Thyroid gland (tissue), 4 donors: ENCODE measurements around the gene B4GAT1. TPM values are rescaled to one million over a fixed set of nuclear protein-coding genes. Genes with fewer than 3 reads are reported as not detected.

Experiments
- DNase-seq, 2 donors: peaks; one replicate each; pipeline ENCODE4 v3.0.0-alpha.2; 2019
- H3K27ac ChIP-seq, 3 donors: fragments of 200-600 bp; sonication (generic); 1 replicate in 2 of 3; 2 replicates in 1 of 3; pipeline ENCODE4 v1.5.1; 2016 to 2019; ENCODE audit warnings: mild to moderate bottlenecking in 1 of 3, moderate library complexity in 1 of 3
- H3K27me3 ChIP-seq: fragments of 200-600 bp; sonication (generic); one replicate; pipeline ENCODE4 v1.5.1; 2019
- H3K36me3 ChIP-seq, 2 donors: fragments of 200-600 bp; sonication (generic); one replicate each; pipeline ENCODE4 v1.5.1; 2016 to 2019
- H3K4me1 ChIP-seq, 2 donors: fragments of 200-600 bp; sonication (generic); one replicate each; pipeline ENCODE4 v1.5.1; 2017 to 2019
- H3K4me3 ChIP-seq, 3 donors: fragments of 200-600 bp; sonication (generic); replicated peaks in 1 of 3; 1 replicate in 2 of 3; 2 replicates in 1 of 3; pipeline ENCODE4 v1.5.1; 2016; ENCODE audit warnings: mild to moderate bottlenecking in 1 of 3
- H3K9me3 ChIP-seq: fragments of 200-600 bp; sonication (generic); one replicate; pipeline ENCODE4 v1.5.1; 2017
- POLR2A ChIP-seq, 2 donors: fragments of 450-650 bp; IDR thresholded peaks; one replicate each; pipeline ENCODE4 v1.6.1; 2017; ENCODE audit warnings: antibody characterized with exemption in 2 of 2, mild to moderate bottlenecking in 2 of 2, moderate library complexity in 1 of 2
- WGBS, 2 donors: methylation state at CpG; one replicate each; pipeline ENCODE4 v1.1.5; 2017; 5-methylcytosine and 5-hydroxymethylcytosine counted together
- intact Hi-C: fragments of 100-400 bp; cut with DNase I; formaldehyde crosslinking; loops from one replicate; pipeline ENCODE4 v1.15.1; 2023
- total RNA-seq, 4 donors: library from RNA; depleted of rRNA; stranded (reverse); fragments of >200 nt; gene quantifications; one replicate each; pipeline ENCODE4 v1.2.3, GENCODE V29; 2016
- TF ChIP-seq, protein P1 (sequence below), 6 experiments: fragments of 200-600 bp in 3 of 6; fragments of 450-650 bp in 3 of 6; sonication (generic) in 3 of 6; IDR thresholded peaks; one replicate each; pipeline ENCODE4 v1.5.1; 2016 to 2019; ENCODE audit warnings: antibody characterized with exemption in 6 of 6, mild to moderate bottlenecking in 2 of 6, inconsistent platforms in 1 of 6, moderate library complexity in 1 of 6

The B4GAT1 gene
- total RNA-seq, 4 donors from 2014 or later: 41.1 to 67.2 (median 49.5) TPM

DNA sequence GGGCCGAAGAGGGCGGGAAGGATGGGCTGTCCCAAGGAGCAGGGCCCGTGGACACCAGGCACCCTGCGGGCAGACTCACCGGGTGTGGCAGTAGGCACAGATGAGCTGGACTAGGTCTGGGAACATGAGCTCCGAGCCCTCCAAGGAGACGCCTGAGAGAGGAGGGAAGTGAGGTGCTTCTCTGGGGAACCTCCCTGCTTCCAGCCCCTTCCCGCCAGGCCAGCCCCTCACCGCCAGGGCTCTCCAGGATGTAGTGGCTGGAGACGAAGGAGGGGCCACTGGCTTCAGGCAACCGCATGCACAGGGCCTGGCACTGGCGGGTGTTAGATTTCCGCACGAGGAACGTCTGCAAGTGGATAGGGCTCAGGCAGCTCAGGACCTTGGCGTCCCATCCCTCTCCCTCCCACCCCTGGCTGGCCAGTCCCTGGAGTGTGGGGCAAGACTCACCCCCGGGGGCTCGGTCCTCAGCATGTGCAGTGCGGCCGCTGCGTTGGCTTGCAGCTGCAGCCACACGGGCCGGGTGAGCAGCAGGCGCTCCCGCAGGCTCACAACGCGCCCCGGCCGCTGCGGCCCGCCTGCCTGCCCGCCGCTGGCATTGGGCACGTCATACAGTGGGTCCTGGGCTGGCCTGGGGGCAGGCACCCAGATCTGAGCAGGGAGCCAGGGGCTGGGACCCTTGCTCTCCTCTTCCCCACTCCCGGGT is 11.7 kb downstream of the B4GAT1 start:
- Histone ChIP-seq H3K4me3 (peak overlapping the region in 1 of 3 donors; percentile 26), H3K27me3 (no peaks in the 10 kb centered on the region), H3K36me3 (peaks cover 18 to 22% of the 10 kb centered on the region in 2 donors), H3K4me1 (peaks cover 7 to 24% of the 10 kb centered on the region in 2 donors), H3K27ac (peak overlapping the region in 2 of 3 donors; percentile 42 to 47), H3K9me3 (no peaks in the 10 kb centered on the region)
- TF ChIP-seq, protein P1, sequence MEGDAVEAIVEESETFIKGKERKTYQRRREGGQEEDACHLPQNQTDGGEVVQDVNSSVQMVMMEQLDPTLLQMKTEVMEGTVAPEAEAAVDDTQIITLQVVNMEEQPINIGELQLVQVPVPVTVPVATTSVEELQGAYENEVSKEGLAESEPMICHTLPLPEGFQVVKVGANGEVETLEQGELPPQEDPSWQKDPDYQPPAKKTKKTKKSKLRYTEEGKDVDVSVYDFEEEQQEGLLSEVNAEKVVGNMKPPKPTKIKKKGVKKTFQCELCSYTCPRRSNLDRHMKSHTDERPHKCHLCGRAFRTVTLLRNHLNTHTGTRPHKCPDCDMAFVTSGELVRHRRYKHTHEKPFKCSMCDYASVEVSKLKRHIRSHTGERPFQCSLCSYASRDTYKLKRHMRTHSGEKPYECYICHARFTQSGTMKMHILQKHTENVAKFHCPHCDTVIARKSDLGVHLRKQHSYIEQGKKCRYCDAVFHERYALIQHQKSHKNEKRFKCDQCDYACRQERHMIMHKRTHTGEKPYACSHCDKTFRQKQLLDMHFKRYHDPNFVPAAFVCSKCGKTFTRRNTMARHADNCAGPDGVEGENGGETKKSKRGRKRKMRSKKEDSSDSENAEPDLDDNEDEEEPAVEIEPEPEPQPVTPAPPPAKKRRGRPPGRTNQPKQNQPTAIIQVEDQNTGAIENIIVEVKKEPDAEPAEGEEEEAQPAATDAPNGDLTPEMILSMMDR (IDR thresholded peaks at IDR 0.05): no peak
- no peak for TF ChIP-seq POLR2A (IDR thresholded peaks at IDR 0.05)
- 16 to 18% methylated on average over 11 to 17 of the region's 35 CpGs for WGBS, 2 donors
- intact Hi-C loops: no loop called here
- no peak for DNase-seq

DNA sequence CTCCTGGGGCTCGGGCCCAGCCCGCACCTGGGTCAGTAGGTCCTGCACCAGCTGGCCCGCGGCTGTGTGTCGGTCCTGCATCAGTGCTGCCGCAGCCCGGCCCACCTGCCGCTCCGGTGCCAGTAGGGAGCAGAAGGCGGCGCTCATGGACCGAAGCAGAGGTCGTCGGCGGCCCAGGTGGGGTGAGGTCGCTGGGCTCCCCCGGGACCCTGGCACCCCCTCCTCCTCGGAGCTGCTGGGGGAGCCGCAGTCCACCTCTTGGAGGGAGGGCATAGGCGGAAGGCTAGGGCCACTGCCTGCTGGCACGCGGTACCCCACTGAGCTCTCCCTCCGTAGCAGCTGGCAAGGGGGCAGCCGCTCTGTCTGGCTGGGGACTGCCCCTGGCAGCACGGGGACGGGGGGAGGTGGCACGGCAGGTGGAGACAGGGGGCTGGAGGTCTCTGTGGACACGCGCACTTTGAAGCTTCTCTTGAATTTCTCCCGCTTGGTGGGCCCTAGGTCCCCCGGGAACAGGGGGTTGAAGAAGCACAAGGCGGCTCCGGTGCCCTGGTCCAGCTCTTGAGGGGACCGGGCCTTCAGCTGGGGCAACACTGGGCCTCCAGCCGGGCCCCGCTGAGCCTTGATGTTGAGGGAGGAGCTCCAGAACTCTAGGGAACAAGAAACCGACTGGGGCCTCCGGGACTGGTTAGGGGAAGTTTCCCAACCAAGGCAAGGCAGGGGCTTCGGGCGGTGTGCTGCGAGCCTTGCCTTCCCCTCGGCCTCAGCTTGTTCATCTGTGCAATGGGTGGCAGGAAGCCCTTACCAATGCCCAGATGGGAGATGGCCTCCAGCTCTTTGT is 12.6 kb downstream of the B4GAT1 start:
- TF ChIP-seq, protein P1 (IDR thresholded peaks at IDR 0.05): no peak
- TF ChIP-seq POLR2A (IDR thresholded peaks at IDR 0.05): no peak
- Histone ChIP-seq H3K27me3 (no peaks in the 10 kb centered on the region), H3K36me3 (peaks cover 9 to 13% of the 10 kb centered on the region in 2 donors), H3K27ac (no peak overlapping the region), H3K4me1 (peaks cover 7 to 24% of the 10 kb centered on the region in 2 donors), H3K9me3 (no peaks in the 10 kb centered on the region), H3K4me3 (peak overlapping the region in 1 of 3 donors; percentile 26)
- no peak for DNase-seq
- intact Hi-C loops: no loop called here
- 77 to 81% methylated on average over 15 to 23 of the region's 42 CpGs for WGBS, 2 donors

DNA sequence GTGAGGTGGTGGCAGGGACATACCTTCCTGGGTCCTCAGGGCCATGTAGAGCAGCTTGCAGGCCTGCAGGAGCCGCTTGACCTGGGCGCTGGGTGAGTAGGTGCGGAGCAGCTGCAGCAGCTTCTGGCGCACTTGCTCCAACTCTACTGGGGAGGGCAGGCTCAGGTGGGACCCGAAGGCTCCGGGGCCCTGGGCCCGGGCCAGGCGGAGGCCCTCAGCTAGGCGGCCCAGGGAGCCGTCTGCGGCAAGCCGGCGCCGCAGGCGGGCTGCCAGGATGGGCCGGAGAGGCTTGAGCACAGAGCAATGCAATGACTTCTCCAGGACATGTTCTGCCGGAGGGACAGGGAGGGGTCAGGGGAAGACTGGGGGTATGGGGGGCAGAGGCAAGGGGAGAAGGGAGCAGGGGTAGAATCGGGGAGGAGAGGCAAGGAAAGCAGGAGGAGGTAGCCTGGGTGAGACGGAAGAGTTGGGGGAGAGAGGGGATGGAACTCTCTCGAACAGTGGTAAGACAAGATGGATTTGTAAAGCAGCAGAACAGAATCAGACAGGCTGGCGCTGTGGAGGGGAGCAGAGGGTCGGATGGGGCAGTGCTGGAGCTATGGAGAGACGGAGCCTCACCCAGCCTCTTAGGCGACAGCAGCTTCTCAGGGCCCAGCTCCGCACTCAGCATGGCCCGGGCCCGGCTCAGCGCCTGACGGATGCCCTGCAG is 13.4 kb downstream of the B4GAT1 start:
- no peaks in the 10 kb centered on the region for H3K27me3 ChIP-seq
- peaks cover 6% of the 10 kb centered on the region in 2 donors for H3K36me3 ChIP-seq
- WGBS, 2 donors: 78 to 83% methylated on average over 21 to 25 of the region's 29 CpGs
- H3K4me3 ChIP-seq: no peak overlapping the region
- intact Hi-C loops: no loop called here
- TF ChIP-seq, protein P1 (IDR thresholded peaks at IDR 0.05): no peak
- TF ChIP-seq POLR2A (IDR thresholded peaks at IDR 0.05): no peak
- H3K27ac ChIP-seq: no peak overlapping the region
- H3K9me3 ChIP-seq: no peaks in the 10 kb centered on the region
- no peak for DNase-seq
- H3K4me1 ChIP-seq: peaks cover 7 to 24% of the 10 kb centered on the region in 2 donors

DNA sequence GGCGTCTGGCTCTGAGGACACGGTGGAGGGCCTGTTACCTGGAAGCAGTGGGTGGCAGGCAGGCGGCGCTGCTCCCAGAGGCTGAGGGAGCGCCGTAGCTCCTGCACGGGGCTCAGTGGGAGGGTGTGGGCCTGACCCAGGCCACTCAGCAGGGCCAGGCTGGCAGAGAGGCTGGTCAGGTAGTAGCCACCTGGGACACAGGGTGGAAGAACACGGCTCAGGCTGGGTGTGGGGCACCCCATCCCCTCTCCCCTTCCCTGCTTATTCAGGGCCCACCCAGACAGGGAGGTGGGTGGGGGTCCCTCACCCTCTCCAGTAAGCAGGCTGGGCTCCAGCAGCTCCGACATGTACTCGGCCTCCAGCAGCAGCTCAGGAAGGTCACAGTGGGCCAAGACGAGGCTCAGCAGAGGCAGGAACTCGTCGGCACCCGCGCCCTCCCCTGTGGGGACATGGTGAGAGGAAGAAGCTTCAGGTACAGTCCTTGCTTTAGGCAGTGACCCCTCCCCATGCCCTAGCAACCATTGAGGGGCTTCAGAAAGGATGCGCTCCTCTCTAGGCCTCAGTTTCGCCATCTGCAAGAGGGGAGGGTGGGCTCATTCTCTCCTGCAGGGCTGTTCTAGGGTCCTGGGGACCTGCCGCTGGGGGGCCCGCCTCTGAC is 14.1 kb downstream of the B4GAT1 start:
- H3K36me3 ChIP-seq: peaks cover under 1 to 6% of the 10 kb centered on the region in 2 donors
- no peaks in the 10 kb centered on the region for H3K9me3 ChIP-seq
- no peaks in the 10 kb centered on the region for H3K27me3 ChIP-seq
- 90 to 94% methylated on average over 6 to 7 of the region's 19 CpGs for WGBS, 2 donors
- TF ChIP-seq, protein P1 (IDR thresholded peaks at IDR 0.05): no peak
- TF ChIP-seq POLR2A (IDR thresholded peaks at IDR 0.05): no peak
- no peak overlapping the region for H3K27ac ChIP-seq
- H3K4me1 ChIP-seq: peaks cover 7 to 29% of the 10 kb centered on the region in 2 donors
- intact Hi-C loops: no loop called here
- no peak for DNase-seq
- no peak overlapping the region for H3K4me3 ChIP-seq
